ENCODE results near the gene ANKS1A.

DNA sequence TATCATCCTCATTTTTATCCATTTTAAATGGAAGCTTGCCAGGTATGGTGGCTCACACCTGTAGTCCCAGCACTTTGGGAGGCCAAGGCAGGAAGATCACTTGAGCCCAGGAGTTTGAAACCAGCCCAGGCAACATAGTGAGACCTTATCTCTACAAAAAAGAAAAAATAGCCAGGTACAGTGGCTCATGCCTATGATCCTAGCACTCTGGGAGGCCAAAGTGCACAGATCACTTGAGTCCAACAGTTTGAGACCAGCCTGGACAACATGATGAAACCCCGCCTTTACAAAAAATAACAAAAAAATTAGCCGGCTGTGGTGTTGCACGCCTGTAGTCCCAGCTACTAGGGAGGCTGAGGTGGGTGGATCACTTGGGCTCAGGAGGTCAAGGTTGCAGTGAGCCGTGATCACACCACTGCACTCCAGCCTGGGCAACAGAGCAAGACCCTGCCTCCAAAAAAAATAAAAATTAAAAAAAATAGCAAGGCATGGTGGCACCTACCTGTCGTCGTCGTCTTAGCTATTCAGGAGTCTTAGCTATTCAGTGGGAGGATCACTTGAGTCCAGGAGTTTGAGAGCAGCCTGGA, 163.0 kb downstream of the ANKS1A start:
- TF ChIP-seq, protein P1, sequence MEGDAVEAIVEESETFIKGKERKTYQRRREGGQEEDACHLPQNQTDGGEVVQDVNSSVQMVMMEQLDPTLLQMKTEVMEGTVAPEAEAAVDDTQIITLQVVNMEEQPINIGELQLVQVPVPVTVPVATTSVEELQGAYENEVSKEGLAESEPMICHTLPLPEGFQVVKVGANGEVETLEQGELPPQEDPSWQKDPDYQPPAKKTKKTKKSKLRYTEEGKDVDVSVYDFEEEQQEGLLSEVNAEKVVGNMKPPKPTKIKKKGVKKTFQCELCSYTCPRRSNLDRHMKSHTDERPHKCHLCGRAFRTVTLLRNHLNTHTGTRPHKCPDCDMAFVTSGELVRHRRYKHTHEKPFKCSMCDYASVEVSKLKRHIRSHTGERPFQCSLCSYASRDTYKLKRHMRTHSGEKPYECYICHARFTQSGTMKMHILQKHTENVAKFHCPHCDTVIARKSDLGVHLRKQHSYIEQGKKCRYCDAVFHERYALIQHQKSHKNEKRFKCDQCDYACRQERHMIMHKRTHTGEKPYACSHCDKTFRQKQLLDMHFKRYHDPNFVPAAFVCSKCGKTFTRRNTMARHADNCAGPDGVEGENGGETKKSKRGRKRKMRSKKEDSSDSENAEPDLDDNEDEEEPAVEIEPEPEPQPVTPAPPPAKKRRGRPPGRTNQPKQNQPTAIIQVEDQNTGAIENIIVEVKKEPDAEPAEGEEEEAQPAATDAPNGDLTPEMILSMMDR (IDR thresholded peaks at IDR 0.05 in 4 of 5, conservative IDR thresholded peaks at IDR 0.05 in 1 of 5): no peak
- no peak for TF ChIP-seq POLR2A (IDR thresholded peaks at IDR 0.05)
